Endothelial cell of umbilical vein (primary cell): Measurements from ENCODE around the gene UEVLD. TPM values are rescaled to one million over a fixed set of nuclear protein-coding genes. Genes with fewer than 3 reads are reported as not detected.

Experiments used
- BruUV-seq: library from RNA; stranded (reverse); fragments of 400-500 nt; replicated peaks from 2 replicates; lab custom pipeline; 2021; lab: Mats Ljungman, UMichigan
- CTCF ChIA-PET: fragments of 300-600, 350-600 bp; sonication (Branson Sonifier 250); formaldehyde crosslinking; loops from one replicate; lab custom pipeline; 2021; ENCODE audit warnings: antibody characterized with exemption, inconsistent platforms; lab: Charles Lee
- POLR2A ChIA-PET: fragments of 300-600, 350-600 bp; sonication (Branson Sonifier 250); formaldehyde crosslinking; loops from one replicate; lab custom pipeline; 2021; ENCODE audit warnings: antibody characterized with exemption, inconsistent platforms; lab: Charles Lee
- DNase-seq: peaks from one replicate; pipeline ENCODE4 v3.0.0-alpha.2; 2011; ENCODE audit warnings: low read depth, low spot score
- FAIRE-seq: peaks from 2 replicates; lab custom pipeline; 2011; peaks lifted over from hg19 to GRCh38; lab: Jason Lieb, UNC
- H2AFZ ChIP-seq: 2 replicates; pipeline ENCODE4 v1.6.0; 2012; ENCODE audit warnings: low read depth, low read length, control low read depth, inconsistent platforms
- H3K27ac ChIP-seq: 2 replicates; pipeline ENCODE4 v1.5.1; 2011; ENCODE audit warnings: low read depth, mild to moderate bottlenecking, control low read depth, low read length, moderate library complexity; ENCODE audit not compliant: insufficient read depth
- H3K27me3 ChIP-seq, 2 experiments: 2 replicates each; pipeline versions ENCODE4 v1.6.0 to v1.6.1; 2011; ENCODE audit warnings: low read length in 2 of 2, mixed read lengths in 1 of 2; ENCODE audit not compliant: control insufficient read depth in 2 of 2, insufficient read depth in 2 of 2
- H3K36me3 ChIP-seq, 2 experiments: 2 replicates in 1 of 2; 3 replicates in 1 of 2; pipeline ENCODE4 v1.5.1; 2011; ENCODE audit warnings: low read length in 2 of 2, mild to moderate bottlenecking in 1 of 2, moderate library complexity in 1 of 2; ENCODE audit not compliant: control insufficient read depth in 2 of 2, insufficient read depth in 2 of 2; ENCODE audit errors: extremely low read depth in 1 of 2
- H3K4me1 ChIP-seq: 3 replicates; pipeline ENCODE4 v1.5.1; 2011; ENCODE audit warnings: mild to moderate bottlenecking, low read length; ENCODE audit not compliant: control insufficient read depth, insufficient read depth; ENCODE audit errors: extremely low read depth
- H3K4me2 ChIP-seq: 2 replicates; pipeline ENCODE4 v1.6.1; 2011; ENCODE audit warnings: low read length, control low read depth, mixed read lengths; ENCODE audit not compliant: insufficient read depth
- H3K4me3 ChIP-seq, 3 experiments: fragments of 200-600 bp in 1 of 3; sonication (generic), shearing (Covaris generic) in 1 of 3; replicated peaks in 1 of 3; 2 replicates each; pipeline ENCODE4 v1.5.1; 2011 to 2016; ENCODE audit warnings: control low read depth in 3 of 3, low read length in 3 of 3, mild to moderate bottlenecking in 2 of 3, inconsistent platforms in 1 of 3, low read depth in 1 of 3, moderate library complexity in 1 of 3; ENCODE audit not compliant: insufficient read depth in 1 of 3
- H3K79me2 ChIP-seq: 2 replicates; pipeline ENCODE4 v1.6.0; 2012; ENCODE audit warnings: low read length, inconsistent platforms; ENCODE audit not compliant: control insufficient read depth, insufficient read depth
- H3K9ac ChIP-seq: replicated peaks from 2 replicates; pipeline ENCODE3; 2011; ENCODE audit warnings: low read length, control low read depth; ENCODE audit not compliant: insufficient read depth; ENCODE audit errors: extremely low read depth
- H3K9me1 ChIP-seq: replicated peaks from 3 replicates; pipeline ENCODE4 v1.6.0; 2011; ENCODE audit warnings: mild to moderate bottlenecking, low read length; ENCODE audit not compliant: control insufficient read depth, insufficient read depth; ENCODE audit errors: extremely low read depth
- H3K9me3 ChIP-seq: replicated peaks from 2 replicates; pipeline ENCODE4 v1.5.1; 2012; ENCODE audit warnings: low read length, inconsistent platforms; ENCODE audit not compliant: control insufficient read depth, insufficient read depth
- H4K20me1 ChIP-seq: replicated peaks from 2 replicates; pipeline ENCODE3; 2011; ENCODE audit warnings: mild to moderate bottlenecking, low read length; ENCODE audit not compliant: control insufficient read depth, insufficient read depth; ENCODE audit errors: extremely low read depth
- EZH2 ChIP-seq: IDR thresholded peaks from 2 replicates; pipeline ENCODE4 v1.6.1; 2012; ENCODE audit warnings: borderline replicate concordance, low read depth, mild to moderate bottlenecking, moderate library complexity, low read length, inconsistent platforms; ENCODE audit not compliant: severe bottlenecking
- FOS ChIP-seq: IDR thresholded peaks from 2 replicates; pipeline ENCODE4 v1.6.1; 2011; ENCODE audit warnings: mild to moderate bottlenecking, low read length, moderate library complexity, borderline replicate concordance; ENCODE audit not compliant: insufficient read depth
- GATA2 ChIP-seq: IDR thresholded peaks from 2 replicates; pipeline ENCODE4 v1.7.0; 2011; ENCODE audit warnings: low read depth, mild to moderate bottlenecking, moderate library complexity, mixed read lengths, low read length; ENCODE audit not compliant: insufficient read length, insufficient read depth
- JUN ChIP-seq: IDR thresholded peaks from 2 replicates; pipeline ENCODE4 v1.6.1; 2011; ENCODE audit warnings: borderline replicate concordance, low read depth; ENCODE audit not compliant: insufficient read length, insufficient read depth
- MYC ChIP-seq: IDR thresholded peaks from one replicate; pipeline ENCODE4 v1.6.1; 2011; ENCODE audit warnings: mild to moderate bottlenecking, low read depth, low read length
- POLR2A ChIP-seq: IDR thresholded peaks from 2 replicates; pipeline ENCODE4 v1.6.1; 2012; ENCODE audit warnings: low read depth, mild to moderate bottlenecking, control low read depth, low read length
- POLR2AphosphoS5 ChIP-seq: IDR thresholded peaks from 2 replicates; pipeline ENCODE4 v1.6.1; 2012; ENCODE audit warnings: low read depth, mild to moderate bottlenecking, control low read depth, low read length, moderate library complexity; ENCODE audit not compliant: insufficient read depth
- dilution Hi-C: fragments of 300-500 bp; cut with MboI; formaldehyde crosslinking; loops from one replicate; pipeline ENCODE4 v1.15.0; 2019; ENCODE audit warnings: low sequenced_read_pairs; ENCODE audit not compliant: extremely low pct_ligation_motif_present
- intact Hi-C: fragments of 100-400 bp; cut with micrococcal nuclease; formaldehyde crosslinking; loops from one replicate; pipeline ENCODE4 v1.10.0; 2022
- polyA plus RNA-seq, 4 experiments: library from polyadenylated mRNA; depleted of rRNA in 3 of 4; stranded (reverse) in 3 of 4; unstranded in 1 of 4; fragments of >200 nt; gene quantifications; 2 replicates each; pipeline versions ENCODE4 v1.2.1 to v1.2.3, GENCODE V29; 2011 to 2012; ENCODE audit warnings: missing spikeins in 1 of 4
- total RNA-seq: library from RNA; stranded (reverse); gene quantifications from 2 replicates; pipeline ENCODE4 v1.2.3, GENCODE V29; 2021
- TF ChIP-seq, protein P1 (sequence below): IDR thresholded peaks from 2 replicates; pipeline ENCODE4 v1.6.1; 2011; ENCODE audit not compliant: insufficient read depth, insufficient read length
- TF ChIP-seq, protein P2 (sequence below), 2 donors: IDR thresholded peaks; 1 replicate in 1 of 2; 2 replicates in 1 of 2; pipeline ENCODE4 v1.5.1; 2011; ENCODE audit warnings: low read length in 2 of 2, mild to moderate bottlenecking in 2 of 2, moderate library complexity in 2 of 2, control low read depth in 1 of 2, inconsistent platforms in 1 of 2, low read depth in 1 of 2; ENCODE audit not compliant: insufficient read depth in 1 of 2; ENCODE audit errors: extremely low read depth in 1 of 2

UEVLD gene
- total and polyA plus RNA-seq, 2 donors (not counting 3 experiments of a cell fraction or from before 2014, with no cell fraction given) = 9.2 to 19.1 TPM

DNA sequence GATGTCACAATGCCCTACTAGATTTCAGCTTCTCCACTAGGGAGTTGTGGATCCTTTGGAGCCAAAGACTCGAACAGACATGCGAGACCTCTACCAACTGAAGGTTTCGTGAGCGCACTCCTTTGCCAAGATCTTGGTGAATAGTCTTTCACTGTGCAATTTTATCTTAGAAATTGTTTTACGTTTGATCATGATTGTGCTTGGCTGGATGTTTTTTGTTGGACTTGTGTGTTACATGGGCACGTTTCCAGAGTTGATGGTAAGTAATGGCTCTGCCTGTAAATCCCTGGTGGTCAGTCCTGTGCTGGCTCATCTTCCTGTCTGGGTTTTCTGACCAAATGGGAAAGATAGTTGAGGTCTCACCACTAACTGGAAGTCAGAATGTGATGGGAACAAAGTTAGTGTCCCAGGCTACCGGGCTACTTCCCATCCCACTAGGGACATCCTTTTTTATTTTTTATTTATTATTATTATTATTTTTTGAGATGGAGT, 11.3 kb upstream of the UEVLD start, which contains the start of gene MISFA:
MISFA (plus strand) TSS at position 51 of the 492 bp plus-strand sequence; CDS start at position 191, 140 bp downstream.
- no peaks in the 10 kb centered on the region for H3K27me3 ChIP-seq
- H3K79me2 ChIP-seq = no peaks in the 10 kb centered on the region
- no peaks in the 10 kb centered on the region for H3K4me1 ChIP-seq
- H3K9me3 ChIP-seq = no peaks in the 10 kb centered on the region
- no TSS peak for BruUV-seq
- H2AFZ ChIP-seq = no peak within 1 kb of the TSS
- ChIA-PET POLR2A (no interaction called here), CTCF (no interaction called here)
- intact Hi-C loops = no loop called here
- DNase-seq = no peak
- no peaks in the 10 kb centered on the region for H4K20me1 ChIP-seq
- H3K4me2 ChIP-seq = no peak within 1 kb of the TSS
- FAIRE-seq = no peak
- H3K36me3 ChIP-seq = peaks cover 0 to 4% of the 10 kb centered on the region in 2 experiments
- dilution Hi-C loops = no loop called here
- TF ChIP-seq, protein P1, sequence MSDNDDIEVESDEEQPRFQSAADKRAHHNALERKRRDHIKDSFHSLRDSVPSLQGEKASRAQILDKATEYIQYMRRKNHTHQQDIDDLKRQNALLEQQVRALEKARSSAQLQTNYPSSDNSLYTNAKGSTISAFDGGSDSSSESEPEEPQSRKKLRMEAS = no peak
- TF ChIP-seq EZH2 = no peak
- TF ChIP-seq POLR2AphosphoS5 = no peak
- no peak within 1 kb of the TSS for H3K9ac ChIP-seq
- H3K4me3 ChIP-seq = no peak within 1 kb of the TSS
- no peak within 1 kb of the TSS for H3K27ac ChIP-seq
- H3K9me1 ChIP-seq = no peaks in the 10 kb centered on the region

DNA sequence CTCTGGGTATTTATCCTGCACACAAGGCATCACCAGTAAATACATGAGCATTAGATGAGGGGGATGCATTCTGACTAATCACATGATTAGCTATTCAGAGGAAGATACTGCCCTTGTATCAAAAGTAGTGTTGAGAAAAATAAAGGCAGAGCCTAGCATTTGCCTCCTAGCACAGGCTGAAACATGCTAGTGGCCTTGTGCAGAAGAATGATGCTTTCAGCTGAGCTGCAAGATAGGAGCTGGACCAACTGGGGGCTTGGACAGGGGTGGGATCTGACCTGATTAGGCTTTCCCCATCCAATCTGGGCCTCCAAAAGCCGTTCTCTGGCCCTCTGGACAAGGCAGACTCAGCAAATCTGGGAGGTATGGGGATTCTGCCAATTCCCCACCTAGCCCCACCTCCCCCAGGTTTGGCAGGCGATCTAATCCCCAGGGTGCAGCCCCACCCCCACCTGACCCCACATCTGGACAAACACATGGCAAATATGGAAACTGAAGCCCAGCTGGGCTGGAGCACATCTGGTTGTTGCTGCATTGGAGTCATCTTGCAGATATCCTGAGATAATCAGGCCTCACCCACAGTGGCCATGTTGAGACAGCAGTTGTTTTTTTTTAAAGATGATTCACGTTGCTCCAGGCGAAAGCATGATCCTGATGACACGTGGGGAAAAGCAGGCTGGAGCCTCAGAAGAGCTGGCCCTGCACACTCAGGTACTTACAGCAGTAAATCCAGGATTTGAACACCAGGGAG, 6.6 kb upstream of the UEVLD start:
- H3K9me3 ChIP-seq = no peaks in the 10 kb centered on the region
- no peak for DNase-seq
- no peak overlapping the region for H3K9ac ChIP-seq
- no peak overlapping the region for H3K4me3 ChIP-seq
- H3K27ac ChIP-seq = no peak overlapping the region
- intact Hi-C loops (no loop called here), dilution Hi-C loops (no loop called here)
- H3K4me1 ChIP-seq = no peaks in the 10 kb centered on the region
- no peak overlapping the region for H2AFZ ChIP-seq
- no peak overlapping the region for H3K4me2 ChIP-seq
- H3K9me1 ChIP-seq = no peaks in the 10 kb centered on the region
- no TSS peak for BruUV-seq
- peaks cover 0 to 4% of the 10 kb centered on the region in 2 experiments for H3K36me3 ChIP-seq
- no peaks in the 10 kb centered on the region for H4K20me1 ChIP-seq
- ChIA-PET POLR2A (interaction anchor here (0.7 kb wide), 1 partner anchor 141 kb away, joined by 3 read pairs; no protein-coding TSS in a partner anchor), CTCF (interaction anchor here (0.8 to 1.1 kb wide), 2 partner anchors 13 to 23 kb away, joined by 3 to 4 read pairs; no protein-coding TSS in a partner anchor)
- H3K27me3 ChIP-seq = no peaks in the 10 kb centered on the region
- peaks cover 7% of the 10 kb centered on the region for H3K79me2 ChIP-seq
- no peak for FAIRE-seq
- TF ChIP-seq GATA2 = no peak
- TF ChIP-seq FOS = no peak
- no peak for TF ChIP-seq POLR2AphosphoS5
- TF ChIP-seq MYC = no peak
- TF ChIP-seq, protein P1 = no peak
- TF ChIP-seq, protein P2, sequence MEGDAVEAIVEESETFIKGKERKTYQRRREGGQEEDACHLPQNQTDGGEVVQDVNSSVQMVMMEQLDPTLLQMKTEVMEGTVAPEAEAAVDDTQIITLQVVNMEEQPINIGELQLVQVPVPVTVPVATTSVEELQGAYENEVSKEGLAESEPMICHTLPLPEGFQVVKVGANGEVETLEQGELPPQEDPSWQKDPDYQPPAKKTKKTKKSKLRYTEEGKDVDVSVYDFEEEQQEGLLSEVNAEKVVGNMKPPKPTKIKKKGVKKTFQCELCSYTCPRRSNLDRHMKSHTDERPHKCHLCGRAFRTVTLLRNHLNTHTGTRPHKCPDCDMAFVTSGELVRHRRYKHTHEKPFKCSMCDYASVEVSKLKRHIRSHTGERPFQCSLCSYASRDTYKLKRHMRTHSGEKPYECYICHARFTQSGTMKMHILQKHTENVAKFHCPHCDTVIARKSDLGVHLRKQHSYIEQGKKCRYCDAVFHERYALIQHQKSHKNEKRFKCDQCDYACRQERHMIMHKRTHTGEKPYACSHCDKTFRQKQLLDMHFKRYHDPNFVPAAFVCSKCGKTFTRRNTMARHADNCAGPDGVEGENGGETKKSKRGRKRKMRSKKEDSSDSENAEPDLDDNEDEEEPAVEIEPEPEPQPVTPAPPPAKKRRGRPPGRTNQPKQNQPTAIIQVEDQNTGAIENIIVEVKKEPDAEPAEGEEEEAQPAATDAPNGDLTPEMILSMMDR (IDR thresholded peaks at IDR 0.05; ENCODE audit: extremely low read depth in 1 of 2, insufficient read depth in 1 of 2, low read depth in 1 of 2, low read length in 2 of 2) = no peak
- TF ChIP-seq POLR2A = no peak
- TF ChIP-seq EZH2 = no peak
- TF ChIP-seq JUN = no peak
